ENCODE data around the gene GOPC. TPM values are rescaled to one million over a fixed set of nuclear protein-coding genes. Genes with fewer than 3 reads are reported as not detected.
A peak's percentile ranks its signal among the peaks of the same experiment; 100 is the strongest.

Gene GOPC
- total and polyA plus RNA-seq, 12 donors = 12.3 to 35.3 (median 20.1) TPM

DNA sequence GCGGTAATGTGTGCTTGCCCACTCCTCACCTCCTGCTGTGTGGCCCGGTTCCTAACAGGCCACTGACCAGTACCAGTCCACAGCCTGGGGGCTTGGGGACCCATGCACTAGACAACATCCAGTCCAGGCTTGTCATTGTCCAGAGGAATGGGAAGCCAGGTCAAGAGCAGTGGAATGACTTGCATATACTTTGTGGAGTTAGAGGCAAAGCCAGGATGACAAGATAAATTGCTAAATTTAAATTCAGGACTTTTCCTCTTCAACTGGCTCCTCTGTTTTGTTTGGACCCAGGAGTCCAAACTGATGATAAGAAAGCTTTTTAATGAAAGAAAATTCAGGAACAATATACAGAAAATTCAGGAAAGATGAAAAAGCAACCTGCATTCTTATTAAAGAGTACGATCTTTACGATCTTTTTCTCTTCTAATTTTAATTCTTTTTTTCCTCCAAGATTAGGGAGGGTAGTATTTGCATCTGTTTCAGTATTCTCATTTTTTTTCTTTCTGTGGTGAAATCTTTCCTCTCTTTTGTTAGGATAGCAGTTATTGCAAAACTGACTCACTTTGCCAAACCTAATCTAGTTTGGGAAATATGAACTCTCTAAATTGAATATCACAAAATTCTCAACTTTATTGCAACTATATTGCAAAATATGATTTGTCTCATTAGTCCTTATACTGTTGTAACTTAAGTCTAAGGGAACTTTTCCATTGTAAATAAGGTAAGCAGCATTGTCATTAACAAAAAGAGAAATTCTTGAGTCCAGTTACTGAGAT, 71.7 kb downstream of the GOPC start:
- H3K36me3 ChIP-seq (replicated peaks in 1 of 2) = no peaks in the 10 kb centered on the region
- H3K4me3 ChIP-seq = no peak overlapping the region
- TF ChIP-seq POLR2A (IDR thresholded peaks at IDR 0.05) = no peak
- TF ChIP-seq, protein P1, sequence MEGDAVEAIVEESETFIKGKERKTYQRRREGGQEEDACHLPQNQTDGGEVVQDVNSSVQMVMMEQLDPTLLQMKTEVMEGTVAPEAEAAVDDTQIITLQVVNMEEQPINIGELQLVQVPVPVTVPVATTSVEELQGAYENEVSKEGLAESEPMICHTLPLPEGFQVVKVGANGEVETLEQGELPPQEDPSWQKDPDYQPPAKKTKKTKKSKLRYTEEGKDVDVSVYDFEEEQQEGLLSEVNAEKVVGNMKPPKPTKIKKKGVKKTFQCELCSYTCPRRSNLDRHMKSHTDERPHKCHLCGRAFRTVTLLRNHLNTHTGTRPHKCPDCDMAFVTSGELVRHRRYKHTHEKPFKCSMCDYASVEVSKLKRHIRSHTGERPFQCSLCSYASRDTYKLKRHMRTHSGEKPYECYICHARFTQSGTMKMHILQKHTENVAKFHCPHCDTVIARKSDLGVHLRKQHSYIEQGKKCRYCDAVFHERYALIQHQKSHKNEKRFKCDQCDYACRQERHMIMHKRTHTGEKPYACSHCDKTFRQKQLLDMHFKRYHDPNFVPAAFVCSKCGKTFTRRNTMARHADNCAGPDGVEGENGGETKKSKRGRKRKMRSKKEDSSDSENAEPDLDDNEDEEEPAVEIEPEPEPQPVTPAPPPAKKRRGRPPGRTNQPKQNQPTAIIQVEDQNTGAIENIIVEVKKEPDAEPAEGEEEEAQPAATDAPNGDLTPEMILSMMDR (IDR thresholded peaks at IDR 0.05) = no peak
- no peaks in the 10 kb centered on the region for H3K9me3 ChIP-seq (replicated peaks in 1 of 3)
- WGBS, 4 donors = 92 to 97% (median 94%) methylated on average over 4 of the region's 4 CpGs
- no peaks in the 10 kb centered on the region for H3K27me3 ChIP-seq
- intact Hi-C loops (cut with DNase I) = no loop called here
- no peak for DNase-seq
- H3K4me1 ChIP-seq (replicated peaks in 1 of 2) = no peaks in the 10 kb centered on the region
- peak overlapping the region in 1 of 5 donors; percentile 61 for H3K27ac ChIP-seq

DNA sequence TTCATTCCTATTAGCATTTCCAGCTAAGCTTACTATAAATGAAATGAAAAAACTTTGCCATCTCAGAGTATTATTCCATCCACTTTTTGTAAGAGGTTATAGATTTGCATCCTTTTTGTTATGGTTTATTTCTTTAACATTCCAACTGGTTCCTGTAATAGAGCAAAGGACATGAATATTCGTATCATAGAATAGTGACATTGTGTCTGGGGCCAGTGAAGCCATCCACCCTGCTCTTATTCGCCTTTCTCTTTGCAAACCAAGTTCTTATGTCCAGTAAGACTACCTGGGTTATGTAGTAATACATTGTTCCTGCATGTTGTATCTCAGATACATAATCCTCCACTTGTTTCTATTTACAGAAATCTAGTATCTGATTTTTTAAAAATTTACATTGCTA, 76.7 kb downstream of the GOPC start:
- H3K9me3 ChIP-seq (replicated peaks in 1 of 3) = no peaks in the 10 kb centered on the region
- H3K4me1 ChIP-seq (replicated peaks in 1 of 2) = no peaks in the 10 kb centered on the region
- H3K27ac ChIP-seq = no peak overlapping the region
- no peaks in the 10 kb centered on the region for H3K27me3 ChIP-seq
- no peak for DNase-seq
- H3K4me3 ChIP-seq = no peak overlapping the region
- TF ChIP-seq, protein P1 (IDR thresholded peaks at IDR 0.05) = no peak
- no peak for TF ChIP-seq POLR2A (IDR thresholded peaks at IDR 0.05)
- intact Hi-C loops (cut with DNase I) = no loop called here
- no peaks in the 10 kb centered on the region for H3K36me3 ChIP-seq (replicated peaks in 1 of 2)
- WGBS, 4 donors = 90 to 97% (median 94%) methylated on average over 2 of the region's 2 CpGs

DNA sequence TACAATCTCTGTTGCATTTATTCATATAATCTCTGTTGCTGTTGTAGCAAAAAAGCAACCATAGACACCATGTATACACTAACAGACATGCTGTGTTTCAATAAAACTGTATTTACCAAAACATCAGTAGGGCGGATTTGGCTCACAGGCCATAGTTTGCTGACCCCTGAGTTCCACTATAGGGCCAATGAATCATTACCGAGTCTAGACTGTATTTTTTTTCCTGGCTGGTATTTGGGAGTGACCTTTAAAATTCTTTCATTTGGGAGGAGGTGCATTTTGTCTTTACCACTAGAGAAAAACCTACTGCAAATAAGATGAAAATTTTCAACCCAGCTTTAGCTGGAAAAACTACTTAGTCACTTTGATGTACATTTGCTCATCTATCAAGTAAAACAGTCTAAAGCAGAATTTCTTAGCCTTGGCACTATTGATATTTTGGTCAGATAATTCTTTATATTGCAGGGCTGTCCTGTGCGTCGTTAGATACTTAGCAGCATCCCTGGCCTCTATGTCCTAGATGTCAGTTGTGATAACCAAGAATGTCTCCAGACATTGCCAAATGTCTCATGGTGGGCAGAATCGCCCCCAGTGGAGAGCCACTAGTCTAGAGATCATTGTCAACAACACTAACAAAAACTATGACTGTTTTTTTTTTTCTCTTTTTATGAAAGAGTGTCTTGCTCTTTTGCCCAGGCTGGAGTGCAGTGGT, 80.4 kb downstream of the GOPC start:
- Histone ChIP-seq H3K4me1 (replicated peaks in 1 of 2) (no peaks in the 10 kb centered on the region), H3K27me3 (no peaks in the 10 kb centered on the region), H3K9me3 (replicated peaks in 1 of 3) (no peaks in the 10 kb centered on the region), H3K27ac (no peak overlapping the region), H3K36me3 (replicated peaks in 1 of 2) (no peaks in the 10 kb centered on the region), H3K4me3 (no peak overlapping the region)
- DNase-seq = no peak
- TF ChIP-seq POLR2A (IDR thresholded peaks at IDR 0.05) = no peak
- TF ChIP-seq, protein P1 (IDR thresholded peaks at IDR 0.05) = no peak
- 81 to 86% (median 85%) methylated on average over 5 of the region's 5 CpGs for WGBS, 4 donors
- intact Hi-C loops (cut with DNase I) = no loop called here

DNA sequence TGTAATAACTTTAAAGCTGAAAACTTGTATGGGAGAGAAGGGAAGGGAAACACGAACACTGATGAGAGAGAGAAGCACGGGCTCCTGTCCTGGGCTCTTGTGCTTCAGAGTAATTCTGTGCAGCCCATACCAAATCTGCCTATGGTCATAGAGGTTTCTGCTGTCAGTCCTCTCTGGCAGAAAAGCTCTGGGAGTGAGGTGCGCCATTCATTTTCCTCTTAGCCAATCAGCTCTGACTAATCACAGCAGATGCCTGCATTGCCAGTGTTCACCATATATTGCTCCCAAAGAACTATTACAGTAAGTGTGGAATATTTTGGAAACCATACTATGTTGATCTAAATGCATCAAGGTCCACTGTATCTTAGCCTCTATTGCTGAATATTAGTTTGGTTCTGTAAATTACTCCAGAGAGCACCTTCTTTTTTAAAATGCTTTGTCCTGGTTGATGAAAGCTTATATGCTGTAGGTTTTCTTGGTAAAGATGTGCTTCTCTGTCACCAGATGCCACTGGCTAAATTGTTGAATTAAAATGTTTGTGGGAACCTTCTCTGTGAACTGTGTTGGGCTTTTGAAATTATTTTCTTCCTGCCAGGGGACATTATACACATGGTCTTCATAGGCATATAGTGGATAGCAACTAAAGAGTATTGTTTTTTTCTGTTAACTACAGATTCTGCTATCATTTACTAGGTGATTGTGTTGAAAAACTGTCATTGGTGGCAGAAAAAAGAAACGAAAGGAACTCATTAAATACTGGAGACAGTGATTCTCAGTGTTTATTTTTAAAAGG, 81.5 kb downstream of the GOPC start:
- TF ChIP-seq, protein P1 (IDR thresholded peaks at IDR 0.05) = no peak
- no peak for TF ChIP-seq POLR2A (IDR thresholded peaks at IDR 0.05)
- Histone ChIP-seq H3K36me3 (replicated peaks in 1 of 2) (no peaks in the 10 kb centered on the region), H3K4me1 (replicated peaks in 1 of 2) (no peaks in the 10 kb centered on the region), H3K9me3 (replicated peaks in 1 of 3) (no peaks in the 10 kb centered on the region), H3K4me3 (no peak overlapping the region), H3K27me3 (no peaks in the 10 kb centered on the region), H3K27ac (no peak overlapping the region)
- no peak for DNase-seq
- WGBS, 4 donors = 85 to 89% (median 88%) methylated on average over 4 of the region's 4 CpGs
- intact Hi-C loops (cut with DNase I) = no loop called here
